Cardiac muscle cell (in vitro differentiated cells and primary cell): Measurements from ENCODE around the gene HDGFL1. TPM values are rescaled to one million over a fixed set of nuclear protein-coding genes. Genes with fewer than 3 reads are reported as not detected.

ENCODE experiments used
- DNase-seq, 2 donors: peaks; one replicate each; pipeline versions ENCODE4 v3.0.0 to v3.0.0-alpha.2; 2010 to 2017; ENCODE audit warnings: low read depth in 1 of 2, low spot score in 1 of 2
- H3K27ac ChIP-seq: fragments of 200-600 bp; sonication (generic); 2 replicates; pipeline ENCODE4 v1.5.1; 2016
- H3K27me3 ChIP-seq: fragments of 200-600 bp; sonication (generic); 2 replicates; pipeline ENCODE4 v1.6.0; 2016; ENCODE audit warnings: control low read depth
- H3K36me3 ChIP-seq: fragments of 200-600 bp; sonication (generic); 2 replicates; pipeline ENCODE4 v1.5.1; 2016; ENCODE audit warnings: control low read depth
- H3K4me1 ChIP-seq: fragments of 200-600 bp; sonication (generic); 2 replicates; pipeline ENCODE4 v1.8.1; 2017; ENCODE audit warnings: low read depth, mild to moderate bottlenecking, mixed run types
- H3K4me3 ChIP-seq: fragments of 200-600 bp; sonication (generic); 2 replicates; pipeline ENCODE4 v1.5.1; 2016; ENCODE audit warnings: mild to moderate bottlenecking
- H3K9me3 ChIP-seq: fragments of 200-600 bp; sonication (generic); 2 replicates; pipeline ENCODE4 v1.5.1; 2017; ENCODE audit warnings: low read depth, mild to moderate bottlenecking, control low read depth
- polyA plus RNA-seq: library from polyadenylated mRNA; unstranded; fragments of >200 nt; fragmentation: Nextera tagmentation; extraction: Ambion mirVana; gene quantifications from 2 replicates; pipeline ENCODE4 v1.2.1, GENCODE V29; 2016
- total RNA-seq: library from RNA; depleted of rRNA; stranded (reverse); fragments of >200 nt; gene quantifications from 2 replicates; pipeline ENCODE4 v1.2.3, GENCODE V29; 2016
- TF ChIP-seq, protein P1 (sequence below): IDR thresholded peaks from 2 replicates; pipeline ENCODE4 v1.5.1; 2012; ENCODE audit warnings: low read depth, mild to moderate bottlenecking, low read length

The HDGFL1 gene
- total and polyA plus RNA-seq, 2 experiments from 2014 or later: not detected

DNA sequence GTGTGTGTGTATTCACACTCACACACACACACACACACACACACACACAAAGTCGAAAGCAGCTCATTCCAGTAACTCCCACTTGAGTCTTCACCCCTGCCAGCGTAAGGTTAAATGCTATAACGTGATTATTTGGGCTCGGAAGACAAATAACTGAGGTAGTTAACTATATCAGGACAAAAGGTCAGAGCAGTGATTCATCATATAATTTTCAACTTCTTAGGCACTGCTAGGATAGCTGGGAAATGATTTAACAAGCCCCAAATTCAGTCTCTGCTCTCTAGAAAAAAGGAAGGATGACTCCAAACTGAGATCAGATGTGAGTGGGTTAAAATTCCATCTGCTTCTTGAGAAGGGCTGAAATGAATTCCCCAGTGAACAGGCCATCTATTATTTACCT, 30.7 kb downstream of the HDGFL1 start:
- Histone ChIP-seq H3K4me1 (no peaks in the 10 kb centered on the region), H3K27ac (no peak overlapping the region), H3K27me3 (no peaks in the 10 kb centered on the region), H3K9me3 (no peaks in the 10 kb centered on the region), H3K4me3 (no peak overlapping the region), H3K36me3 (no peaks in the 10 kb centered on the region)
- TF ChIP-seq, protein P1, sequence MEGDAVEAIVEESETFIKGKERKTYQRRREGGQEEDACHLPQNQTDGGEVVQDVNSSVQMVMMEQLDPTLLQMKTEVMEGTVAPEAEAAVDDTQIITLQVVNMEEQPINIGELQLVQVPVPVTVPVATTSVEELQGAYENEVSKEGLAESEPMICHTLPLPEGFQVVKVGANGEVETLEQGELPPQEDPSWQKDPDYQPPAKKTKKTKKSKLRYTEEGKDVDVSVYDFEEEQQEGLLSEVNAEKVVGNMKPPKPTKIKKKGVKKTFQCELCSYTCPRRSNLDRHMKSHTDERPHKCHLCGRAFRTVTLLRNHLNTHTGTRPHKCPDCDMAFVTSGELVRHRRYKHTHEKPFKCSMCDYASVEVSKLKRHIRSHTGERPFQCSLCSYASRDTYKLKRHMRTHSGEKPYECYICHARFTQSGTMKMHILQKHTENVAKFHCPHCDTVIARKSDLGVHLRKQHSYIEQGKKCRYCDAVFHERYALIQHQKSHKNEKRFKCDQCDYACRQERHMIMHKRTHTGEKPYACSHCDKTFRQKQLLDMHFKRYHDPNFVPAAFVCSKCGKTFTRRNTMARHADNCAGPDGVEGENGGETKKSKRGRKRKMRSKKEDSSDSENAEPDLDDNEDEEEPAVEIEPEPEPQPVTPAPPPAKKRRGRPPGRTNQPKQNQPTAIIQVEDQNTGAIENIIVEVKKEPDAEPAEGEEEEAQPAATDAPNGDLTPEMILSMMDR: no peak
- DNase-seq: no peak

DNA sequence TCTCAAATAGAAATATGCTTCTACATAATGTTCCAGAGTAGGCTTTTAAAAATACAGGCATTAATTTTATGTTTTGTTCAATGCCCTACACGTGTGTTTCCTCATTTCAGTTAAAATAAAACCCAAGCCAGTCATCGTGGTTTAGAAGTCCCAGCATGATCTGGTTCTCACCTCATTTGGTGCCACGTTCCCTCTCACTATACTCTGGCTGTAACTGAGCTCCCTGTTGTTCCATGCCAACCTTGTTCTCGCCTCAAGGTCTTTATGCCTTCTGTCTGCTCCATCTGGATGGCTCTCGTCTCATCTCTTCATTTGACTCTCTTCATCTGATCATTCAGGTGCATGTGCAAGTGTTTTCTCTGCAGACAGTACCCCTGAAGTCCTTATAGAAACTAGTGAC, 32.6 kb downstream of the HDGFL1 start:
- no peak for DNase-seq
- H3K4me3 ChIP-seq: no peak overlapping the region
- no peaks in the 10 kb centered on the region for H3K36me3 ChIP-seq
- TF ChIP-seq, protein P1: no peak
- no peaks in the 10 kb centered on the region for H3K9me3 ChIP-seq
- H3K27me3 ChIP-seq: no peaks in the 10 kb centered on the region
- H3K27ac ChIP-seq: no peak overlapping the region
- no peaks in the 10 kb centered on the region for H3K4me1 ChIP-seq

DNA sequence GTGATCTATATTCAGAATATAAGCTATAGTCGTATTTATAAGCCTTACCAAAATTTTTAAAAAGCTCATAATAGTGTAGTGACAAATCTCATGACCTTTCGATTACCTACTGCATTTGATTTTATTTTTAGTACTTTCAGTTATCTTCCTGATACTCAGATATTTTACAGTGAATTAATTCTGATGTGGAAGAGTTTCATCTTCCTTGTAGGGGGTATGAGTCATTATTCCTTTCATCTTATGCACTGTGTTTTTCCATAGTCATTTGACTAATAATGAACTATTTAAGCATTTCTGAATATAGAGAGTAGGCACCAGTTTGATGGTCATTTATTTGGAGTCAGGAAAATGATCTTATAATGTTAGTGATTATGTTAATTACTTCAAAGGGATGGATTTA, 36.4 kb downstream of the HDGFL1 start:
- Histone ChIP-seq H3K4me3 (no peak overlapping the region), H3K36me3 (no peaks in the 10 kb centered on the region), H3K9me3 (no peaks in the 10 kb centered on the region), H3K27me3 (no peaks in the 10 kb centered on the region), H3K27ac (no peak overlapping the region), H3K4me1 (no peaks in the 10 kb centered on the region)
- TF ChIP-seq, protein P1: no peak
- no peak for DNase-seq

DNA sequence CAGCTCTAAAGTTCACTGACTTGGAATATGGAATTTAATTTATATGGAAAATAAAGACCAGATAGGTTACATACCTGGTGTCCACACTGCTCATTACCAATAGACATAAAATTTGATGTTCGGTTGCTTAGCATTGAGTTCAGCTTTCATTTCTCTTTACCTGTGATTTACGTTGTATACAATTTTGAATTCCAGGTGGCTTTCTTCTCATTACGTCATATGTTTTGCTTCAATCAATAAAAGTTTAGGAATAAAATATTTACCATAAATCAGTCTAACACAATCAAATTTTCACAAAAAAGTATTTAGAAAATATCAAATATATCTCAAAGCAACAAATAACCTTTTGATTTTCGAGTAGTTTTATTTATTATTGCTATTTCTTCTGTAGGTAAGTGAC, 40.8 kb downstream of the HDGFL1 start:
- H3K9me3 ChIP-seq: no peaks in the 10 kb centered on the region
- no peaks in the 10 kb centered on the region for H3K27me3 ChIP-seq
- no peak overlapping the region for H3K4me3 ChIP-seq
- TF ChIP-seq, protein P1: no peak
- H3K27ac ChIP-seq: no peak overlapping the region
- H3K36me3 ChIP-seq: no peaks in the 10 kb centered on the region
- H3K4me1 ChIP-seq: peaks cover 16% of the 10 kb centered on the region
- no peak for DNase-seq

DNA sequence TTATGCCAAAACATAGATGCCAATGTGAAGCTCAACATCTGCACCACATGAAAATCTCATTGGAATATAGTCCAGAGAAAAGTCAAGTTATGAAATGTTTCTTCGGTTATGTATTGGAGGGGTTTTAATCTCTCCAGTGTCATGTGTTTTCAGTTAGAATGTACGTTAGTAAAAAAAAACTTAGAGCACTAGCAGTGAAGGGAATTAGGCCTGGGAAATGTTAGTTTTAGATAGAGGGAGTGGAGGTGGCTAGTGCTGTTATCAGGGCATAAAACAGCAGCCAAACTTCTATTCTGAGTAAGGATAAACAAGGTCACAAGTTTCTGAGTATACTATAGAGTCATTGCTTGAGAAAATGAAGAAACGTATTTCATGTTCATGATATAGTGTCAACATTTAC, 42.9 kb downstream of the HDGFL1 start:
- Histone ChIP-seq H3K27ac (peak overlapping the region; percentile 5), H3K27me3 (no peaks in the 10 kb centered on the region), H3K4me1 (peaks cover 16% of the 10 kb centered on the region), H3K9me3 (no peaks in the 10 kb centered on the region), H3K4me3 (no peak overlapping the region), H3K36me3 (no peaks in the 10 kb centered on the region)
- DNase-seq: peak in 1 of 2 donors; percentile 63
- TF ChIP-seq, protein P1: no peak

DNA sequence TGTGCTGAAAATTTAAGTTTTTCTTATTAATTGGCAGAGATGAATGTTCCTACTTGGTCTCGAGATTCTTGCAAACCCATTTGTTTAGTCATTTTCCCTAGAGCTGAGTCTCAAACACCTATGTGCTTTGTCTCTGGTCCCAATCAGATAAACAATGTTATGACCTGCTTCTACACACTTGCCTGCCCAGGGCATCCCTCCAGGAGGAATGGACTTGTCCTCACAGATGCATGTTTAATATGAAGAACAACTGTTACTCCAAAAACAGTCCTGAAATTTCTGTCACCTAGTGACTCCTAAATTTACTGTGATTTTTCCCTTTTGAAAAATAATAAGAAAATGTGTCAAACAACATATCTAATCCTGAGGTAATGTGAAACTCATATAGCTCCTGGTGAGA, 43.7 kb downstream of the HDGFL1 start:
- H3K27ac ChIP-seq: no peak overlapping the region
- H3K4me1 ChIP-seq: peaks cover 16% of the 10 kb centered on the region
- no peak for DNase-seq
- H3K4me3 ChIP-seq: no peak overlapping the region
- H3K36me3 ChIP-seq: no peaks in the 10 kb centered on the region
- TF ChIP-seq, protein P1: no peak
- no peaks in the 10 kb centered on the region for H3K27me3 ChIP-seq
- H3K9me3 ChIP-seq: no peaks in the 10 kb centered on the region
